H9 (cell line): Measurements from ENCODE around the gene NOVA1. TPM values are rescaled to one million over a fixed set of nuclear protein-coding genes. Genes with fewer than 3 reads are reported as not detected.

Experiments used
- DNase-seq: peaks from one replicate; pipeline ENCODE4 v3.0.0-alpha.2; 2017
- H2AFZ ChIP-seq: one replicate; pipeline ENCODE4 v1.6.1; 2013; ENCODE audit warnings: mild to moderate bottlenecking, low read length, control low read depth, moderate library complexity
- H2AK5ac ChIP-seq: 2 replicates; pipeline ENCODE4 v1.6.1; 2013; ENCODE audit warnings: low read length, control low read depth, mixed read lengths; ENCODE audit not compliant: insufficient read length
- H2BK120ac ChIP-seq: one replicate; pipeline ENCODE4 v1.6.1; 2013; ENCODE audit warnings: low read depth, mild to moderate bottlenecking, low read length, control low read depth, inconsistent platforms; ENCODE audit not compliant: poor library complexity, severe bottlenecking
- H2BK12ac ChIP-seq: 2 replicates; pipeline ENCODE4 v1.6.1; 2013; ENCODE audit warnings: low read length, control low read depth, mixed read lengths, low read depth; ENCODE audit not compliant: insufficient read length
- H2BK15ac ChIP-seq: 2 replicates; pipeline ENCODE4 v1.6.1; 2013; ENCODE audit warnings: low read depth, low read length, control low read depth
- H2BK20ac ChIP-seq: one replicate; pipeline ENCODE4 v1.6.1; 2013; ENCODE audit warnings: low read depth, mild to moderate bottlenecking, low read length, control low read depth, inconsistent platforms; ENCODE audit not compliant: poor library complexity, severe bottlenecking
- H2BK5ac ChIP-seq: 2 replicates; pipeline ENCODE4 v1.6.1; 2013; ENCODE audit warnings: low read length, control low read depth, mixed read lengths; ENCODE audit not compliant: insufficient read length
- H3K14ac ChIP-seq: 2 replicates; pipeline ENCODE4 v1.6.1; 2013; ENCODE audit warnings: low read length, control low read depth; ENCODE audit not compliant: insufficient read depth
- H3K18ac ChIP-seq: 2 replicates; pipeline ENCODE4 v1.6.1; 2013; ENCODE audit warnings: low read depth, mild to moderate bottlenecking, mixed read lengths, low read length, control low read depth; ENCODE audit not compliant: insufficient read length
- H3K23ac ChIP-seq: 2 replicates; pipeline ENCODE4 v1.6.1; 2013; ENCODE audit warnings: low read length, control low read depth, mixed read lengths, low read depth; ENCODE audit not compliant: insufficient read length
- H3K23me2 ChIP-seq: 2 replicates; pipeline ENCODE4 v1.6.1; 2013; ENCODE audit warnings: low read depth, mild to moderate bottlenecking, mixed read lengths, low read length, control low read depth; ENCODE audit not compliant: insufficient read length, poor library complexity, severe bottlenecking
- H3K27ac ChIP-seq: 2 replicates; pipeline ENCODE4 v1.5.1; 2013; ENCODE audit warnings: low read length, control low read depth, mixed read lengths, low read depth; ENCODE audit not compliant: insufficient read length
- H3K27me3 ChIP-seq: 2 replicates; pipeline ENCODE4 v1.6.1; 2013; ENCODE audit warnings: low read length, control low read depth, inconsistent platforms; ENCODE audit not compliant: insufficient read depth
- H3K4ac ChIP-seq: 2 replicates; pipeline ENCODE4 v1.6.1; 2013; ENCODE audit warnings: low read depth, mild to moderate bottlenecking, control low read depth, inconsistent platforms, low read length, moderate library complexity
- H3K4me1 ChIP-seq: 2 replicates; pipeline ENCODE4 v1.6.1; 2013; ENCODE audit warnings: low read length, control low read depth, inconsistent platforms; ENCODE audit not compliant: insufficient read depth
- H3K4me2 ChIP-seq: 2 replicates; pipeline ENCODE4 v1.6.1; 2013; ENCODE audit warnings: low read length, control low read depth, mixed read lengths; ENCODE audit not compliant: insufficient read length, insufficient read depth
- H3K56ac ChIP-seq: 2 replicates; pipeline ENCODE4 v1.6.1; 2013; ENCODE audit warnings: low read depth, mild to moderate bottlenecking, mixed read lengths, low read length, control low read depth; ENCODE audit not compliant: insufficient read length
- H3K79me1 ChIP-seq: 2 replicates; pipeline ENCODE4 v1.6.1; 2013; ENCODE audit warnings: low read depth, mild to moderate bottlenecking, moderate library complexity, low read length, control low read depth, inconsistent platforms; ENCODE audit not compliant: insufficient read depth, poor library complexity, severe bottlenecking
- H3K79me2 ChIP-seq: 2 replicates; pipeline ENCODE4 v1.6.1; 2013; ENCODE audit warnings: low read length, control low read depth, inconsistent platforms; ENCODE audit not compliant: insufficient read depth
- H3K9ac ChIP-seq: 2 replicates; pipeline ENCODE4 v1.6.1; 2013; ENCODE audit warnings: low read length, control low read depth, mixed read lengths; ENCODE audit not compliant: insufficient read length; ENCODE audit errors: extremely low read depth
- H3K9me3 ChIP-seq: one replicate; pipeline ENCODE4 v1.6.1; 2013; ENCODE audit warnings: low read depth, low read length, inconsistent platforms; ENCODE audit not compliant: control insufficient read depth
- H3T11ph ChIP-seq: one replicate; pipeline ENCODE4 v1.6.1; 2013; ENCODE audit warnings: mild to moderate bottlenecking, low read length, control low read depth, inconsistent platforms
- H4K20me1 ChIP-seq: one replicate; pipeline ENCODE4 v1.6.1; 2013; ENCODE audit not compliant: control insufficient read depth, insufficient read length, insufficient read depth
- H4K5ac ChIP-seq: 2 replicates; pipeline ENCODE4 v1.6.1; 2013; ENCODE audit warnings: low read depth, mild to moderate bottlenecking, mixed read lengths, low read length, control low read depth; ENCODE audit not compliant: insufficient read length
- H4K8ac ChIP-seq: replicated peaks from 2 replicates; pipeline ENCODE4 v1.6.1; 2013; ENCODE audit warnings: low read length, control low read depth, mixed read lengths, low read depth; ENCODE audit not compliant: insufficient read length
- H4K91ac ChIP-seq: 2 replicates; pipeline ENCODE4 v1.6.1; 2013; ENCODE audit warnings: low read depth, mild to moderate bottlenecking, moderate library complexity, mixed read lengths, low read length, control low read depth; ENCODE audit not compliant: insufficient read length
- H3K27ac Mint-ChIP-seq, 3 experiments: 2 replicates in 2 of 3; 3 replicates in 1 of 3; pipeline ENCODE4 v1.8.0; 2020 to 2021; ENCODE audit warnings: mixed read lengths in 3 of 3, mild to moderate bottlenecking in 1 of 3, moderate library complexity in 1 of 3
- H3K27me3 Mint-ChIP-seq: 2 replicates; pipeline ENCODE4 v1.8.0; 2021; ENCODE audit warnings: low read depth, mild to moderate bottlenecking, moderate library complexity, mixed read lengths
- H3K36me3 Mint-ChIP-seq, 3 experiments: 2 replicates in 2 of 3; 3 replicates in 1 of 3; pipeline ENCODE4 v1.8.0; 2020 to 2021; ENCODE audit warnings: low read depth in 3 of 3, mixed read lengths in 3 of 3; ENCODE audit not compliant: insufficient read depth in 1 of 3
- H3K4me1 Mint-ChIP-seq, 2 experiments: 2 replicates each; pipeline ENCODE4 v1.8.0; 2020; ENCODE audit warnings: mixed read lengths in 2 of 2
- H3K4me3 Mint-ChIP-seq, 2 experiments: 2 replicates in 1 of 2; 3 replicates in 1 of 2; pipeline ENCODE4 v1.8.0; 2020 to 2021; ENCODE audit warnings: mild to moderate bottlenecking in 2 of 2, mixed read lengths in 2 of 2, moderate library complexity in 1 of 2
- H3K9me3 Mint-ChIP-seq, 2 experiments: 2 replicates in 1 of 2; 3 replicates in 1 of 2; pipeline ENCODE4 v1.8.0; 2020; ENCODE audit warnings: mild to moderate bottlenecking in 2 of 2, mixed read lengths in 2 of 2, moderate library complexity in 1 of 2
- CTCF ChIP-seq: fragments of 200-600 bp; sonication (generic); conservative IDR thresholded peaks from 3 replicates; pipeline ENCODE4 v1.8.0; 2021; ENCODE audit warnings: antibody characterized with exemption, mild to moderate bottlenecking
- WGBS: extraction: QIAGEN DNeasy Blood & Tissue Kit; methylation state at CpG from one replicate; pipeline ENCODE4 v1.1.7; 2013; ENCODE audit warnings: missing lambda C conversion rate, low lambda C conversion rate, mixed read lengths; ENCODE audit not compliant: insufficient read length; ENCODE audit errors: extremely low coverage; 5-methylcytosine and 5-hydroxymethylcytosine counted together
- total RNA-seq: library from RNA; stranded (reverse); gene quantifications from 2 replicates; pipeline ENCODE4 v1.2.1, GENCODE V29; 2021

NOVA1 gene
- total RNA-seq, 1 experiment from 2014 or later: 13.8 TPM

DNA sequence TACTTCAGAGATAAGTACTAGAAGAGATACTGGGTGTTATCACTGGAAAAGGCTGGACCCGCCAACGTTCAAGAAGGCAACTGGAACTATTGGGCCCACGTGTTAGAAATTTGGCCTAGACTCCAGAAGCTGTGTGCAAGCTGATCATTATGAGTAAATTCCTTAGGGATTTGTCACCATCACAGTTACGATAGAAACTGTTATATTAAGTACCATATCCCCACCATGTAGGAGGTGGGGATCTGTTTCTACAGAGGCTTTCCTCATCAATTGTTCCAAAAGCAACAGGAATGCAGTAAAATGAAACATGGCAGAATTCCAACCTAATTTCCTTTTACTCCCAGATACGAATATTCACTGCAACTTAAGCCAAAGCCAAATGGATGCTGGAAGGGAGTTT lies 170.7 kb downstream of the NOVA1 start:
- no CpG with 5 or more reads among the region's 5 CpGs for WGBS
- Histone ChIP-seq H3K18ac (no peak overlapping the region), H3K4me1 (no peaks in the 10 kb centered on the region), H3T11ph (no peak overlapping the region), H2BK120ac (no peak overlapping the region), H4K91ac (no peak overlapping the region), H2BK15ac (no peak overlapping the region), H3K9ac (no peak overlapping the region), H4K8ac (no peak overlapping the region), H3K79me2 (no peaks in the 10 kb centered on the region), H2BK20ac (no peak overlapping the region), H3K14ac (no peak overlapping the region), H2BK12ac (no peak overlapping the region), H3K9me3 (no peaks in the 10 kb centered on the region), H3K23me2 (no peaks in the 10 kb centered on the region), H3K23ac (no peak overlapping the region), H4K20me1 (no peaks in the 10 kb centered on the region), H3K79me1 (no peaks in the 10 kb centered on the region), H2BK5ac (no peak overlapping the region), H3K27ac (no peak overlapping the region), H3K4ac (no peak overlapping the region), H2AFZ (no peak overlapping the region), H3K27me3 (no peaks in the 10 kb centered on the region), H3K56ac (no peak overlapping the region), H4K5ac (no peak overlapping the region), H2AK5ac (no peak overlapping the region), H3K4me2 (no peak overlapping the region)
- Mint-ChIP-seq H3K27me3 (no peaks in the 10 kb centered on the region), H3K4me1 (peaks cover 7 to 10% of the 10 kb centered on the region in 2 experiments), H3K9me3 (no peaks in the 10 kb centered on the region), H3K27ac (no peak overlapping the region), H3K36me3 (no peaks in the 10 kb centered on the region), H3K4me3 (no peak overlapping the region)
- no peak for DNase-seq
- TF ChIP-seq CTCF: no peak
